ENCODE data around the gene UST. TPM values are rescaled to one million over a fixed set of nuclear protein-coding genes. Genes with fewer than 3 reads are reported as not detected.

UST gene
- polyA plus RNA-seq, 4 donors: 0.81 to 4.0 (median 1.4) TPM; not detected in 1

DNA sequence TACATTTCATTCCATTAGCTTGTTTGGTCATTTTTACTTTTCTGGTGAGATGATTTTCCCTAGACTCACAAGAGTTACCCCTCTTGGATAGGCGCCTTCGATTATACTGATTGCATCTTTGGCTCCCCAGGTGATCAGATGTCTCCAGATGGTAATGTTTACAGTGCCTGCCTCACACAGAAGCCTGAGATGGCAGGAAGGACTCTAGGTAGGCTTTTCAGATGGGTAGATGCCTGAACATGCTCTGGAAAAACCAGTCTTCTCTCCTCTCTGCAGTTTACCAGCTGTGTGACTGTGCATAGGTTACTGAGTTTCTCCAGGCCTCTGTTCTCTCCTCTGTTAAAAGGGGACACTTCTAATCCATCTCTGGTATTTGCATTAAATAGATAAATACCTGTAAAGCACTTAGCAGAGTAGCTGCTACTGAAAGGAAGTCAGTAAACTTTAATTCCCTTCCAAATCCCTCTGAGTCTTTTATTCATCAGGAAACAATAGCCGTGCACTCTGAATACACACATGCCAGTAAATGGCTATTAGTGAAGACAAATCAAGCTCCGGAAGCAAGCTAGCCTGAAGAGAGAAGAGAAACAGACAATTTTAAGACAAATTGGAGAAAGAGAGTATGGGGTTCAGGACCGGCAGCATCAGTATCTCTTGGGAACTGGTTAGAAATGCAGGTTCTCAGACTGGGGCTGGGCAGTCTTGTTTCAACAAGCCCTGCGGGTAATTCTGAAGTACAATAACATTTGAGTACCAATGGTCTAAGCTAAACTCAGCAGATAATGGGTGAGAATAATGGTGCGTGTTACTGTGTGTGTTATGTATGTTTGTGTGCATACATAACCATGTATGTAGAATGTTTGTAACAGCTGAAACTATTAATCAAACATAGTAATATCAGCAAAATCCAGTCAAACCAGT is 139.4 kb downstream of the UST start:
- Histone ChIP-seq H3K27me3 (ENCODE audit: control insufficient read depth in 3 of 3, insufficient read depth in 3 of 3, low read length in 3 of 3) (peaks cover 0 to 2% (median 0%) of the 10 kb centered on the region in 3 donors), H3K36me3 (ENCODE audit: control insufficient read depth in 3 of 3, insufficient read depth in 2 of 3, low read depth in 1 of 3, low read length in 3 of 3) (peaks cover 0 to 2% (median 0%) of the 10 kb centered on the region in 3 donors), H3K27ac (ENCODE audit: low read depth in 1 of 3, low read length in 2 of 3) (no peak overlapping the region), H3K9me3 (ENCODE audit: control insufficient read depth in 2 of 2, insufficient read depth in 1 of 2, low read depth in 1 of 2, low read length in 1 of 2) (no peaks in the 10 kb centered on the region), H3K4me1 (ENCODE audit: control insufficient read depth in 3 of 3, insufficient read depth in 2 of 3, low read depth in 1 of 3, low read length in 2 of 3) (no peaks in the 10 kb centered on the region), H3K4me3 (ENCODE audit: low read depth in 1 of 3, low read length in 3 of 3) (no peak overlapping the region)
- FAIRE-seq (no peak), DNase-seq (no peak)
- 84 to 90% (median 89%) methylated on average over 7 of the region's 7 CpGs for WGBS, 3 donors

- Histone ChIP-seq H3K27me3 (ENCODE audit: control insufficient read depth in 3 of 3, insufficient read depth in 3 of 3, low read length in 3 of 3) (peaks cover 0 to 2% (median 0%) of the 10 kb centered on the region in 3 donors), H3K9me3 (ENCODE audit: control insufficient read depth in 2 of 2, insufficient read depth in 1 of 2, low read depth in 1 of 2, low read length in 1 of 2) (no peaks in the 10 kb centered on the region), H3K36me3 (ENCODE audit: control insufficient read depth in 3 of 3, insufficient read depth in 2 of 3, low read depth in 1 of 3, low read length in 3 of 3) (peaks cover 0 to 2% (median 0%) of the 10 kb centered on the region in 3 donors), H3K4me1 (ENCODE audit: control insufficient read depth in 3 of 3, insufficient read depth in 2 of 3, low read depth in 1 of 3, low read length in 2 of 3) (no peaks in the 10 kb centered on the region), H3K27ac (ENCODE audit: low read depth in 1 of 3, low read length in 2 of 3) (no peak overlapping the region), H3K4me3 (ENCODE audit: low read depth in 1 of 3, low read length in 3 of 3) (no peak overlapping the region)
- FAIRE-seq (no peak), DNase-seq (no peak)
- 58 to 91% (median 70%) methylated on average over 3 of the region's 3 CpGs for WGBS, 3 donors
Measured at GRCh38 chr6:148887181-148887580, 140.4 kb downstream of the UST start.

- FAIRE-seq (no peak), DNase-seq (no peak)
- 76 to 83% (median 79%) methylated on average over 3 of the region's 3 CpGs for WGBS, 3 donors
- H3K9me3 ChIP-seq (ENCODE audit: control insufficient read depth in 2 of 2, insufficient read depth in 1 of 2, low read depth in 1 of 2, low read length in 1 of 2): no peaks in the 10 kb centered on the region
- H3K27me3 ChIP-seq (ENCODE audit: control insufficient read depth in 3 of 3, insufficient read depth in 3 of 3, low read length in 3 of 3): peaks cover 0 to 2% (median 0%) of the 10 kb centered on the region in 3 donors
- no peak overlapping the region for H3K4me3 ChIP-seq (ENCODE audit: low read depth in 1 of 3, low read length in 3 of 3)
- H3K36me3 ChIP-seq (ENCODE audit: control insufficient read depth in 3 of 3, insufficient read depth in 2 of 3, low read depth in 1 of 3, low read length in 3 of 3): peaks cover 0 to 2% (median 0%) of the 10 kb centered on the region in 3 donors
- no peaks in the 10 kb centered on the region for H3K4me1 ChIP-seq (ENCODE audit: control insufficient read depth in 3 of 3, insufficient read depth in 2 of 3, low read depth in 1 of 3, low read length in 2 of 3)
- no peak overlapping the region for H3K27ac ChIP-seq (ENCODE audit: low read depth in 1 of 3, low read length in 2 of 3)
Measured at GRCh38 chr6:148888856-148889255, 142.0 kb downstream of the UST start.

DNA sequence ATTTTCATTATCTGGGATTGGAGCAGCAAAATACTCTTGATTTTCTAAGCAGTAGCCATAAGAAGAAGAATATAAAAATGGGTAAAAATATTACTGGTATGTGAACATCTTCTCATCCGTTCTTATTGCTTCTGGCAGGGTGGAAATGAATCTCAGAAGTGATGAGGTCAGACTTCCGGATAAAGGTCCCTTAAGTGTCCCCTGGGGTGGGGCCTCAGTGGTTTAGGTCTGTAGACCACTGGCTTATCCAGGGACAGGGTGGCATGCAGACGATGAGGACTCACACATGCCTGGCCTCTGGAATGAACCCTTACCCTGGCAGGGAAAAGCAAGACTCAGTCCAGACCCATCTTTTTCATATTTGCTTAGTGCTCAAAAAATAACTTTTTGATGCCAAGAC is 143.3 kb downstream of the UST start:
- H3K36me3 ChIP-seq (ENCODE audit: control insufficient read depth in 3 of 3, insufficient read depth in 2 of 3, low read depth in 1 of 3, low read length in 3 of 3): peaks cover 0 to 2% (median 0%) of the 10 kb centered on the region in 3 donors
- WGBS, 3 donors: 71 to 82% (median 77%) methylated on average over 3 of the region's 3 CpGs
- H3K4me1 ChIP-seq (ENCODE audit: control insufficient read depth in 3 of 3, insufficient read depth in 2 of 3, low read depth in 1 of 3, low read length in 2 of 3): no peaks in the 10 kb centered on the region
- FAIRE-seq (no peak), DNase-seq (no peak)
- H3K4me3 ChIP-seq (ENCODE audit: low read depth in 1 of 3, low read length in 3 of 3): no peak overlapping the region
- H3K27me3 ChIP-seq (ENCODE audit: control insufficient read depth in 3 of 3, insufficient read depth in 3 of 3, low read length in 3 of 3): peaks cover 0 to 2% (median 0%) of the 10 kb centered on the region in 3 donors
- no peak overlapping the region for H3K27ac ChIP-seq (ENCODE audit: low read depth in 1 of 3, low read length in 2 of 3)
- no peaks in the 10 kb centered on the region for H3K9me3 ChIP-seq (ENCODE audit: control insufficient read depth in 2 of 2, insufficient read depth in 1 of 2, low read depth in 1 of 2, low read length in 1 of 2)

DNA sequence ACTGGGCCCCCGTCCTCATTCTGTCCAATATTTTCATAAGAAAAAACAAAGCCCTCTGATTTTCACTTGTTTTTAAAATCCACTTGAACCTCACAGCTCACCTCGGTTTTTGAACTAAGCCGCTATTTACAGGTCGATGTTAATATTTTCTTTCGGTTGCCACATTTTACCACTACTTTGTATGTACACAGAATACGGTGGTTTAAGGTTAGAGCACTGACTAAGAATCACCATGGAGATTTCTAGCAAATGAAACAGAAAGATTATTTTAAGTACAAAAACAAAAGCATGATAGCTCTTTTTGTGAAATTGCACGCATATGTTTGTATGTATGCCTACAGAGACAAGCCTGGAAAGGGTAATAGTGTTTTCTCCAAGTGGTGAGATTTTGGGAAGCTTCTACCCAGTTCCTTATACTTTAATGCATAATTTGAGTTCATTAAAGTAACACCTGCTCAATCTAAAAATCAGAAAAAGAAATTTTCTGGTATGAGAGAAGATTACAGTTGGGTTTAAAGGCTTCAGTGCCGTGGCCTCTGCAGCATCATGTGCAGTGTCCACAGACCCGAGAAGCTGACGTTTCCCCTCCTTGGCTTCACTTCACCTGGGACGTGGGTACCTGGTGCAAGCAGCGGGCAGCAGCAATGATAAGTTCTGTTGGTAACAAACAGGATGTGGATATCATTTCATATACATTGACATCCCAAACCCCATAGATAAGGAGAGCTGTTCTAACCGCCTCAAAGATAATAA is 144.0 kb downstream of the UST start:
- H3K4me1 ChIP-seq (ENCODE audit: control insufficient read depth in 3 of 3, insufficient read depth in 2 of 3, low read depth in 1 of 3, low read length in 2 of 3): no peaks in the 10 kb centered on the region
- no peak overlapping the region for H3K27ac ChIP-seq (ENCODE audit: low read depth in 1 of 3, low read length in 2 of 3)
- peaks cover 0 to 2% (median 0%) of the 10 kb centered on the region in 3 donors for H3K27me3 ChIP-seq (ENCODE audit: control insufficient read depth in 3 of 3, insufficient read depth in 3 of 3, low read length in 3 of 3)
- WGBS, 3 donors: 52 to 70% (median 63%) methylated on average over 13 of the region's 13 CpGs
- no peaks in the 10 kb centered on the region for H3K9me3 ChIP-seq (ENCODE audit: control insufficient read depth in 2 of 2, insufficient read depth in 1 of 2, low read depth in 1 of 2, low read length in 1 of 2)
- peaks cover 0 to 2% (median 0%) of the 10 kb centered on the region in 3 donors for H3K36me3 ChIP-seq (ENCODE audit: control insufficient read depth in 3 of 3, insufficient read depth in 2 of 3, low read depth in 1 of 3, low read length in 3 of 3)
- FAIRE-seq (no peak), DNase-seq (no peak)
- H3K4me3 ChIP-seq (ENCODE audit: low read depth in 1 of 3, low read length in 3 of 3): no peak overlapping the region

GRCh38 chr6:148891405-148891783 is 144.6 kb downstream of the UST start:
- Histone ChIP-seq H3K36me3 (ENCODE audit: control insufficient read depth in 3 of 3, insufficient read depth in 2 of 3, low read depth in 1 of 3, low read length in 3 of 3) (peaks cover 0 to 2% (median 0%) of the 10 kb centered on the region in 3 donors), H3K27me3 (ENCODE audit: control insufficient read depth in 3 of 3, insufficient read depth in 3 of 3, low read length in 3 of 3) (no peaks in the 10 kb centered on the region), H3K4me3 (ENCODE audit: low read depth in 1 of 3, low read length in 3 of 3) (no peak overlapping the region), H3K9me3 (ENCODE audit: control insufficient read depth in 2 of 2, insufficient read depth in 1 of 2, low read depth in 1 of 2, low read length in 1 of 2) (no peaks in the 10 kb centered on the region), H3K4me1 (ENCODE audit: control insufficient read depth in 3 of 3, insufficient read depth in 2 of 3, low read depth in 1 of 3, low read length in 2 of 3) (no peaks in the 10 kb centered on the region), H3K27ac (ENCODE audit: low read depth in 1 of 3, low read length in 2 of 3) (no peak overlapping the region)
- DNase-seq (peak in 1 of 2 donors; percentile 6), FAIRE-seq (no peak)
- WGBS, 3 donors: 15 to 59% (median 35%) methylated on average over 1 of the region's 1 CpG

GRCh38 chr6:148892247-148892646 is 145.4 kb downstream of the UST start:
- Histone ChIP-seq H3K4me3 (ENCODE audit: low read depth in 1 of 3, low read length in 3 of 3) (no peak overlapping the region), H3K27me3 (ENCODE audit: control insufficient read depth in 3 of 3, insufficient read depth in 3 of 3, low read length in 3 of 3) (no peaks in the 10 kb centered on the region), H3K4me1 (ENCODE audit: control insufficient read depth in 3 of 3, insufficient read depth in 2 of 3, low read depth in 1 of 3, low read length in 2 of 3) (no peaks in the 10 kb centered on the region), H3K36me3 (ENCODE audit: control insufficient read depth in 3 of 3, insufficient read depth in 2 of 3, low read depth in 1 of 3, low read length in 3 of 3) (peaks cover 0 to under 1% (median 0%) of the 10 kb centered on the region in 3 donors), H3K27ac (ENCODE audit: low read depth in 1 of 3, low read length in 2 of 3) (no peak overlapping the region), H3K9me3 (ENCODE audit: control insufficient read depth in 2 of 2, insufficient read depth in 1 of 2, low read depth in 1 of 2, low read length in 1 of 2) (no peaks in the 10 kb centered on the region)
- FAIRE-seq (no peak), DNase-seq (no peak)

GRCh38 chr6:148893073-148893472 is 146.2 kb downstream of the UST start:
- Histone ChIP-seq H3K4me3 (ENCODE audit: low read depth in 1 of 3, low read length in 3 of 3) (no peak overlapping the region), H3K27me3 (ENCODE audit: control insufficient read depth in 3 of 3, insufficient read depth in 3 of 3, low read length in 3 of 3) (no peaks in the 10 kb centered on the region), H3K27ac (ENCODE audit: low read depth in 1 of 3, low read length in 2 of 3) (no peak overlapping the region), H3K36me3 (ENCODE audit: control insufficient read depth in 3 of 3, insufficient read depth in 2 of 3, low read depth in 1 of 3, low read length in 3 of 3) (no peaks in the 10 kb centered on the region), H3K9me3 (ENCODE audit: control insufficient read depth in 2 of 2, insufficient read depth in 1 of 2, low read depth in 1 of 2, low read length in 1 of 2) (no peaks in the 10 kb centered on the region), H3K4me1 (ENCODE audit: control insufficient read depth in 3 of 3, insufficient read depth in 2 of 3, low read depth in 1 of 3, low read length in 2 of 3) (no peaks in the 10 kb centered on the region)
- FAIRE-seq (no peak), DNase-seq (no peak)
- WGBS, 3 donors: 75 to 84% (median 76%) methylated on average over 2 of the region's 2 CpGs
